Activated naive CD8-positive, alpha-beta T cell treated with anti-CD3 and anti-CD28 coated beads, Interleukin-2, amount 10 ng/mL, durations not matched to agents 7 days and 5 days (primary cell): ENCODE data around the gene CD209. TPM values are rescaled to one million over a fixed set of nuclear protein-coding genes. Genes with fewer than 3 reads are reported as not detected.
A peak's percentile ranks its signal among the peaks of the same experiment; 100 is the strongest.
"Not testable (repeated sequence)": the region's sequence is repeated elsewhere in the genome, so short reads cannot be mapped to it uniquely, and the experiment has no call there.

Experiments
- ATAC-seq: fragments of 150-1000 bp; cut with Tn5 transposase; one replicate; pipeline ENCODE4 v1.10.0; 2021; ENCODE audit warnings: low read depth, moderate library complexity
- POLR2A ChIA-PET: fragments of 350-600 bp; sonication (Branson Sonifier 250); formaldehyde crosslinking; loops from one replicate; lab custom pipeline; 2021; ENCODE audit warnings: antibody characterized with exemption; lab: Charles Lee
- DNase-seq: peaks from one replicate; pipeline ENCODE4 v3.0.0; 2021
- H3K27ac Mint-ChIP-seq: one replicate; pipeline ENCODE4 v1.8.0; 2022; ENCODE audit warnings: mild to moderate bottlenecking, mixed read lengths
- H3K27me3 Mint-ChIP-seq: one replicate; pipeline ENCODE4 v1.8.0; 2022; ENCODE audit warnings: mild to moderate bottlenecking, moderate library complexity, mixed read lengths
- H3K36me3 Mint-ChIP-seq: one replicate; pipeline ENCODE4 v1.8.0; 2021; ENCODE audit warnings: mild to moderate bottlenecking, mixed read lengths
- H3K4me1 Mint-ChIP-seq: one replicate; pipeline ENCODE4 v1.8.0; 2021; ENCODE audit warnings: mixed read lengths
- H3K4me3 Mint-ChIP-seq: one replicate; pipeline ENCODE4 v1.8.0; 2022; ENCODE audit warnings: mild to moderate bottlenecking, moderate library complexity, mixed read lengths
- H3K9me3 Mint-ChIP-seq: one replicate; pipeline ENCODE4 v1.8.0; 2021; ENCODE audit warnings: mixed read lengths
- total RNA-seq, 2 experiments: library from RNA; stranded (reverse); gene quantifications; one replicate each; pipeline ENCODE4 v1.2.3, GENCODE V29; 2021

CD209 gene
- total RNA-seq, 2 experiments from 2014 or later, result 0.19 to 0.62 TPM

DNA sequence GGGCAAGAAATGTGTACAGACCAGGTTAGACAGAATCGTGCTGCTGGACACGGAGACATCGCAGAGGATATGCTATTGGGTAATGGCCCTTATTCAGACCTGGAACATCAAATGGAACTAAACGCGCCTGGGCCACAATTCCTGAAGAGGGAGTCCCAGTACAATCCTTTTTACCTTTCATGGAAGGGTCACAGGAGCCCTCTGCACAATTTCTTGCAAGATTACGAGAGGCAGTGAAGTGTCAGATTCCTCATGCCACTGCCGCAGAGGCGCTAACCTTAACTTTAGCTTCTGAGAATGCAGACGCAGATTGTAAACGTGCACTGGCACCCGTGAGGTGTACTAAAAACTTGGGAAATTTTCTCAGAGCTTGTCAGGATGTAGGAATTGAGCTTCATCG is 33.8 kb upstream of the CD209 start:
- no peak for ATAC-seq
- Mint-ChIP-seq H3K4me3 (no peak overlapping the region), H3K36me3 (no peaks in the 10 kb centered on the region), H3K27me3 (peaks cover 39% of the 10 kb centered on the region), H3K4me1 (no peaks in the 10 kb centered on the region), H3K9me3 (peaks cover 2% of the 10 kb centered on the region), H3K27ac (no peak overlapping the region)
- POLR2A ChIA-PET, result no interaction called here
- no peak for DNase-seq

GRCh38 chr19:7779631-7780486 is 32.5 kb upstream of the CD209 start:
- H3K4me1 Mint-ChIP-seq, result no peaks in the 10 kb centered on the region
- no peaks in the 10 kb centered on the region for H3K36me3 Mint-ChIP-seq
- H3K4me3 Mint-ChIP-seq, result no peak overlapping the region
- no peak for ATAC-seq
- peaks cover 28% of the 10 kb centered on the region for H3K27me3 Mint-ChIP-seq
- POLR2A ChIA-PET, result no interaction called here
- no peak overlapping the region for H3K27ac Mint-ChIP-seq
- DNase-seq, result no peak
- H3K9me3 Mint-ChIP-seq, result no peaks in the 10 kb centered on the region

- POLR2A ChIA-PET, result no interaction called here
- Mint-ChIP-seq H3K4me1 (peaks cover under 1% of the 10 kb centered on the region), H3K4me3 (no peak overlapping the region), H3K9me3 (no peaks in the 10 kb centered on the region), H3K27me3 (peaks cover 15% of the 10 kb centered on the region), H3K36me3 (no peaks in the 10 kb centered on the region), H3K27ac (no peak overlapping the region)
- DNase-seq (no peak), ATAC-seq (no peak)
Observed at GRCh38 chr19:7778081-7778480, 30.7 kb upstream of the CD209 start.

DNA sequence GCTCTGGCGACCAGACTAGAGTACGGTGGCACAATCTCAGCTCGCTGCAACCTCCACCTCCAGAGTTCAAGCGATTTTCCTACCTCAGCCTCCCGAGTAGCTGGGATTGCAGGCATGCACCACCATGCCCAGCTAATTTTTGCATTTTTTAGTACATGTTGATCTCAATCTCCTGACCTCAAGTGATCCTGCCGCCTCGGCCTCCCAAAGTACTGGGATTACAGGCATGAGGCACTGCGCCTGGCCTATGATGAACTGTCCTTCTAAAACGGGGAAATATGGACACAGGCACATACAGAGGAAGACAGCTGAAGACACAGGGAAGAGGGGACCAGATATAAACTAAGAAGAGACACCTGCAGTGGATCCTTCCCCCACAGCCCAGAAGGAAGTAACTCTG is 28.4 kb upstream of the CD209 start:
- POLR2A ChIA-PET, result no interaction called here
- no peak for ATAC-seq
- peaks cover 9% of the 10 kb centered on the region for H3K4me1 Mint-ChIP-seq
- H3K27me3 Mint-ChIP-seq, result peaks cover 9% of the 10 kb centered on the region
- no peak for DNase-seq
- H3K36me3 Mint-ChIP-seq, result no peaks in the 10 kb centered on the region
- no peak overlapping the region for H3K27ac Mint-ChIP-seq
- no peaks in the 10 kb centered on the region for H3K9me3 Mint-ChIP-seq
- no peak overlapping the region for H3K4me3 Mint-ChIP-seq

DNA sequence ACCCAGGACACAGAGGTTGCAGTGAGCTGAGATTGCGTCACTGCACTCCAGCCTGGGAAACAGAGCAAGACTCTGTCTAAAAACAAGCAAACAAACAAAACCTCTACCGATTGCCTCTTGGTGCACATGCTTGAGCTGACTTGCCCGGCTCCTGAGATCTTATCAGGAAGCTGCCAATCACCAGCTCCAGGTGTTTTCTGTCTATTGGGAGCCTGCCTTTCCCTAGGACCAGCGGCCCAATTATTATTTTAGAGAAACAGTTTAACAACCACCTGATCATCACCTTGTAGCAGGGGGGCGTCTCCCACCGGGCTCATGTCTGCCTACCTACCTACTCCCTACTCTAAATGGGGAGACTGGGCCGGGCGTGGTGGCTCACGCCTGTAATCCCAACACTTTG is 26.5 kb upstream of the CD209 start:
- no peaks in the 10 kb centered on the region for H3K36me3 Mint-ChIP-seq
- H3K27me3 Mint-ChIP-seq, result peaks cover 9% of the 10 kb centered on the region
- peaks cover 9% of the 10 kb centered on the region for H3K4me1 Mint-ChIP-seq
- H3K27ac Mint-ChIP-seq, result no peak overlapping the region
- H3K4me3 Mint-ChIP-seq, result no peak overlapping the region
- ATAC-seq, result no peak
- POLR2A ChIA-PET, result no interaction called here
- DNase-seq, result no peak
- H3K9me3 Mint-ChIP-seq, result no peaks in the 10 kb centered on the region

GRCh38 chr19:7772752-7773291 is 25.5 kb upstream of the CD209 start:
- H3K27me3 Mint-ChIP-seq, result peaks cover 9% of the 10 kb centered on the region
- peaks cover 9% of the 10 kb centered on the region for H3K4me1 Mint-ChIP-seq
- peak overlapping the region; percentile 58 for H3K4me3 Mint-ChIP-seq
- H3K9me3 Mint-ChIP-seq, result no peaks in the 10 kb centered on the region
- no peak for DNase-seq
- peak overlapping the region; percentile 76 for H3K27ac Mint-ChIP-seq
- POLR2A ChIA-PET, result no interaction called here
- H3K36me3 Mint-ChIP-seq, result no peaks in the 10 kb centered on the region
- ATAC-seq, result peak; percentile 73

GRCh38 chr19:7771072-7771471 is 23.7 kb upstream of the CD209 start:
- POLR2A ChIA-PET, result no interaction called here
- Mint-ChIP-seq H3K36me3 (no peaks in the 10 kb centered on the region), H3K4me1 (peaks cover 9% of the 10 kb centered on the region), H3K4me3 (no peak overlapping the region), H3K9me3 (no peaks in the 10 kb centered on the region), H3K27ac (no peak overlapping the region), H3K27me3 (no peaks in the 10 kb centered on the region)
- no peak for DNase-seq
- ATAC-seq, result no peak

DNA sequence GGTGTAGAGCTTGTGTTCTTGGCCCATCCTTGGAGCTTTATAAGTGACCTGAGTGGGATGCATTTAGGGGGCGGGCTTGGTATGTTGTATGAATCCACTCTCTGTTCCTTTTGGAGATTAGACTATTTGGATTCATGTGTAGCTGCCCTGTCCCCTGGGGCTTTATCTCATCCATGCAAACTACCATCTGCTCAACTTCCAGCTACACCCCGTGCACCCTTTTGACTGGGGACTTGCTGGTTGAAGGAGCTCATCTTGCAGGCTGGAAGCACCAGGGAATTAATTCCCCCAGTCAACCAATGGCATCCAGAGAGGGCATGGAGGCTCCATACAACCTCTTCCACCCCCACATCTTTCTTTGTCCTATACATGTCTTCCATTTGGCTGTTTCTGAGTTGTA is 21.8 kb upstream of the CD209 start:
- Mint-ChIP-seq H3K36me3 (no peaks in the 10 kb centered on the region), H3K27me3 (peaks cover under 1% of the 10 kb centered on the region), H3K9me3 (no peaks in the 10 kb centered on the region), H3K4me3 (no peak overlapping the region), H3K27ac (no peak overlapping the region), H3K4me1 (peaks cover 9% of the 10 kb centered on the region)
- no peak for ATAC-seq
- POLR2A ChIA-PET, result no interaction called here
- no peak for DNase-seq

DNA sequence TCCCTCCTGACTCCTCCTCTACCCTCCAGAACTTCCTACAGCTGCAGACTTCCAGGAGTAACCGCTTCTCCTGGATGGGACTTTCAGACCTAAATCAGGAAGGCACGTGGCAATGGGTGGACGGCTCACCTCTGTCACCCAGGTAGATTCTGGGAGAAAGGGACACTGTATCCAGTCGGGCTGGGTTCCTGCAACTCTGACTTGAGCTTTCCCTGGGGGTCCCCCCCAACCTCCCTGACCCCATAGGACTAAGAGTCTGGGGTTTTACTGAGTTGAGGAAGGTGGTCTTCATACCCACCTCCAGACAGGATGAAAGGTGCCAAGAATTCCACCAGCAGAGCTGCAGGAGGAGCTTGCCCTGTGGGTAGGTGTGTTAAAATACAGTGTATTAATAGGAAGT is 20.2 kb upstream of the CD209 start:
- Mint-ChIP-seq H3K4me3 (no peak overlapping the region), H3K27me3 (peaks cover 2% of the 10 kb centered on the region), H3K36me3 (no peaks in the 10 kb centered on the region), H3K4me1 (peaks cover 2% of the 10 kb centered on the region), H3K27ac (no peak overlapping the region), H3K9me3 (no peaks in the 10 kb centered on the region)
- ATAC-seq (no peak), DNase-seq (no peak)
- POLR2A ChIA-PET, result no interaction called here

DNA sequence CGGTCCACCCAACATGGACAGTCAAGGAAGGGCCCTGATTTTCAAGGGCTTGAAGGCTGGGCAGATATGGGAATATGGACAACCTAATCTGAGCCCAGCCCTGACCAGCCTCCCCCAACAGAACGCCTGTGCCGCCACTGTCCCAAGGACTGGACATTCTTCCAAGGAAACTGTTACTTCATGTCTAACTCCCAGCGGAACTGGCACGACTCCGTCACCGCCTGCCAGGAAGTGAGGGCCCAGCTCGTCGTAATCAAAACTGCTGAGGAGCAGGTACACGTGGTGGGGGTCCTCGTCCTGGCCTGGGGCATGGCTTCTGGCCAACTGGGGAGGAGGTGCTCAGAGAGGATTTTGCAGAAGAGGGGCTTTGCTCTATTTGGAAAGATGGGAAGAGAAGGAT is 19.2 kb upstream of the CD209 start:
- Mint-ChIP-seq H3K4me1 (no peaks in the 10 kb centered on the region), H3K27ac (no peak overlapping the region), H3K36me3 (no peaks in the 10 kb centered on the region), H3K27me3 (peaks cover 2% of the 10 kb centered on the region), H3K9me3 (peaks cover 2% of the 10 kb centered on the region), H3K4me3 (no peak overlapping the region)
- POLR2A ChIA-PET, result no interaction called here
- DNase-seq (no peak), ATAC-seq (no peak)

DNA sequence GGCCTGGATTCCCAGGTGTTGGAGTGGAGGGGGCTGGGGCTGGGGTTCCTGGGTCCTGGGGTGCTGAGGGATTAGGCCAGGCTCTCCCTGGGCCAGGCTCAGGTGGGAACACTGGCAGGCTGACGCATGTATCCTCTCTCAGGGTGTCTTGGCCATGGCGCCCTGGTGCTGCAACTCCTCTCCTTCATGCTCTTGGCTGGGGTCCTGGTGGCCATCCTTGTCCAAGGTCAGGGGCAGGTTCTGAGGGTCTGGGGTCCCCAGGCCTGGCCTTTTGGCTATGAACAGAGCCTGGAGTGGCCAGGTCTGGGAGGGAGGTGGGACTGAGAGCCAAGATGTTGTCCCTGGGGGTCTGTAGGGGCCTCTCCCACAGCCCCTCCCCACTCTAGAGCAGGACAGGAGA is 17.7 kb upstream of the CD209 start:
- H3K27me3 Mint-ChIP-seq, DNase-seq, ATAC-seq, H3K36me3 Mint-ChIP-seq, H3K4me1 Mint-ChIP-seq, H3K9me3 Mint-ChIP-seq, H3K27ac Mint-ChIP-seq, H3K4me3 Mint-ChIP-seq, POLR2A ChIA-PET: not testable (repeated sequence)

GRCh38 chr19:7764157-7764556 is 16.8 kb upstream of the CD209 start:
- H3K9me3 Mint-ChIP-seq, DNase-seq, H3K27me3 Mint-ChIP-seq, POLR2A ChIA-PET, H3K27ac Mint-ChIP-seq, H3K4me1 Mint-ChIP-seq, H3K36me3 Mint-ChIP-seq, H3K4me3 Mint-ChIP-seq, ATAC-seq: not testable (repeated sequence)

- POLR2A ChIA-PET, result no interaction called here
Observed at GRCh38 chr19:7763696-7764095, 16.4 kb upstream of the CD209 start.

GRCh38 chr19:7762719-7763293 is 15.5 kb upstream of the CD209 start, which contains the start of gene CLEC4M:
CLEC4M (plus strand) TSS chr19:7763243; CDS start chr19:7763267, 24 bp downstream.
- no peak within 1 kb of the TSS for H3K4me3 Mint-ChIP-seq
- POLR2A ChIA-PET, result no interaction called here
- H3K36me3 Mint-ChIP-seq, result peaks cover 1% of the 10 kb centered on the region
- DNase-seq (no peak), ATAC-seq (no peak)
- H3K4me1 Mint-ChIP-seq, result no peaks in the 10 kb centered on the region
- H3K27ac Mint-ChIP-seq, result no peak within 1 kb of the TSS
- peaks cover 2% of the 10 kb centered on the region for H3K27me3 Mint-ChIP-seq
- H3K9me3 Mint-ChIP-seq, result peaks cover 15% of the 10 kb centered on the region

More at GRCh38 chr19:7763696-7764095, 16.4 kb upstream of the CD209 start:
- Mint-ChIP-seq H3K9me3 (peaks cover 10% of the 10 kb centered on the region), H3K4me3 (no peak overlapping the region), H3K27me3 (peaks cover 2% of the 10 kb centered on the region), H3K36me3 (peaks cover 1% of the 10 kb centered on the region), H3K27ac (no peak overlapping the region), H3K4me1 (no peaks in the 10 kb centered on the region)
- no peak for DNase-seq
- ATAC-seq, result no peak
